H1 (cell line): Measurements from ENCODE around the gene MNX1. TPM values are rescaled to one million over a fixed set of nuclear protein-coding genes. Genes with fewer than 3 reads are reported as not detected.

ENCODE experiments used
- ATF3 ChIP-seq: IDR thresholded peaks from 2 replicates; pipeline ENCODE4 v1.6.1; 2011; ENCODE audit warnings: low read depth, mild to moderate bottlenecking, low read length; ENCODE audit not compliant: insufficient read depth
- FOSL1 ChIP-seq: IDR thresholded peaks from 2 replicates; pipeline ENCODE4 v1.6.1; 2011; ENCODE audit warnings: mild to moderate bottlenecking, low read depth, low read length, moderate library complexity; ENCODE audit not compliant: insufficient read depth
- HDAC2 ChIP-seq, 2 experiments: fragments of 300-600 bp in 1 of 2; sonication (generic) in 1 of 2; IDR thresholded peaks; 2 replicates each; pipeline ENCODE4 v1.6.1; 2011 to 2012; ENCODE audit warnings: low read depth in 2 of 2, low read length in 2 of 2, mild to moderate bottlenecking in 2 of 2, moderate library complexity in 2 of 2, borderline replicate concordance in 1 of 2, inconsistent platforms in 1 of 2
- HDAC6 ChIP-seq: IDR thresholded peaks from one replicate; pipeline ENCODE4 v1.7.1; 2012; ENCODE audit warnings: low read depth, mild to moderate bottlenecking, inconsistent platforms, low read length, moderate library complexity
- PHF8 ChIP-seq: fragments of 200-600 bp; sonication (generic); conservative IDR thresholded peaks from 2 replicates; pipeline ENCODE4 v1.7.1; 2012; ENCODE audit warnings: low read depth, mild to moderate bottlenecking, inconsistent platforms, low read length, moderate library complexity
- RAD21 ChIP-seq, 2 experiments: IDR thresholded peaks in 1 of 2; conservative IDR thresholded peaks in 1 of 2; 2 replicates each; pipeline ENCODE4 v1.6.1; 2011; ENCODE audit warnings: low read depth in 2 of 2, low read length in 2 of 2, improper control_type of control experiment in 1 of 2, inconsistent platforms in 1 of 2, mild to moderate bottlenecking in 1 of 2, moderate library complexity in 1 of 2
- polyA plus RNA-seq, 7 experiments: library from polyadenylated mRNA; depleted of rRNA in 3 of 7; stranded (reverse) in 5 of 7; unstranded in 2 of 7; fragments of >200 nt in 5 of 7; fragments of 200-250 nt in 2 of 7; gene quantifications; 1 replicate in 5 of 7; 2 replicates in 1 of 7; 4 replicates in 1 of 7; pipeline versions ENCODE4 v1.2.1 to v1.2.3, GENCODE V29; 2011 to 2013; ENCODE audit warnings: missing spikeins in 2 of 7, mixed read lengths in 2 of 7
- total RNA-seq: library from RNA; stranded (reverse); fragmentation: NEBNext Ultra II Directional; extraction: Animal tissue kit (Norgen Biotek cat#: 25700); gene quantifications from 2 replicates; pipeline ENCODE4 v1.2.1, GENCODE V29; 2021

The MNX1 gene
- total and polyA plus RNA-seq, 2 of the 8 experiments (the other 6 are each of a cell fraction or from before 2014, with no cell fraction given), result 0.39 TPM; not detected in 1

- TF ChIP-seq PHF8 (no peak), ATF3 (no peak), FOSL1 (no peak), HDAC6 (no peak), RAD21 (IDR thresholded peaks at IDR 0.05 in 1 of 2, conservative IDR thresholded peaks at IDR 0.05 in 1 of 2; ENCODE audit: low read depth in 2 of 2, low read length in 2 of 2) (no peak), HDAC2 (IDR thresholded peaks at IDR 0.05; ENCODE audit: borderline replicate concordance in 1 of 2, low read depth in 2 of 2, low read length in 2 of 2) (no peak)
These were observed 33.3 kb upstream of the MNX1 start (continued) for GRCh38 chr7:157043745-157044144.
